Stimulated activated CD4-positive, alpha-beta T cell treated with anti-CD3 and anti-CD28 coated beads, Interleukin-15, amount 100 ng/mL, for 24 hours (primary cell): Measurements from ENCODE around the gene MDK.

Experiments used
- DNase-seq: peaks from one replicate; pipeline ENCODE4 v3.0.0-alpha.2; 2020

The MDK gene

GRCh38 chr11:46407635-46408034 is 26.2 kb downstream of the MDK start:
- DNase-seq = no peak

DNA sequence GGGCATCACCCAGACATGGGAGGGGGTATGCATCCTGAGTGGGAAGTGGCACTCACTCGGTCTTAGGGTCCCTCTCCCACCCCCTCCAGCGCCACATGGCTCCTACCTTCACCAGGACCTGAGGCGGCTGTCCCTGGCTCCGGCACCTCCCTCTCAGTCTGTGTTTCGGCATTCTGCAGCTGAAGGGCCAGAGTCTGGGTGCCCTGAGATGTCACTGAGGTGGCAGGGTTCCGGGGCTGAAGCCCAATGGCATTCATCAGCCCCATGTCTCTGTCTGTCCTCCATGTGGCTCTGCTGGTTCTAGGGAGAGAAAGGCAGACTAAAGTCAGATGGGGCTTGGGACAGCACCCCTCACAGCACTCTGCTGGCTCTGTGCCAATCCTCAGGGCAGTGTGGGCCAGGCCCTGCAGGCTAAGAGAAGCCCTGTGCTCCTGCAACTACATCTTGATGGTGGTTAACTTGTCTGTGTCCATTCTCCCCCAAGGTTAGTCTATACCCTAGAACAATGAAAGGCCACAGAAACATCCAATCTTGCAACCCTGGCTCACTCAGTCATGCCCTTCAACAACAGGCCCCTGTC is 27.0 kb downstream of the MDK start:
- no peak for DNase-seq

GRCh38 chr11:46410021-46410420 is 28.6 kb downstream of the MDK start:
- DNase-seq = no peak

DNA sequence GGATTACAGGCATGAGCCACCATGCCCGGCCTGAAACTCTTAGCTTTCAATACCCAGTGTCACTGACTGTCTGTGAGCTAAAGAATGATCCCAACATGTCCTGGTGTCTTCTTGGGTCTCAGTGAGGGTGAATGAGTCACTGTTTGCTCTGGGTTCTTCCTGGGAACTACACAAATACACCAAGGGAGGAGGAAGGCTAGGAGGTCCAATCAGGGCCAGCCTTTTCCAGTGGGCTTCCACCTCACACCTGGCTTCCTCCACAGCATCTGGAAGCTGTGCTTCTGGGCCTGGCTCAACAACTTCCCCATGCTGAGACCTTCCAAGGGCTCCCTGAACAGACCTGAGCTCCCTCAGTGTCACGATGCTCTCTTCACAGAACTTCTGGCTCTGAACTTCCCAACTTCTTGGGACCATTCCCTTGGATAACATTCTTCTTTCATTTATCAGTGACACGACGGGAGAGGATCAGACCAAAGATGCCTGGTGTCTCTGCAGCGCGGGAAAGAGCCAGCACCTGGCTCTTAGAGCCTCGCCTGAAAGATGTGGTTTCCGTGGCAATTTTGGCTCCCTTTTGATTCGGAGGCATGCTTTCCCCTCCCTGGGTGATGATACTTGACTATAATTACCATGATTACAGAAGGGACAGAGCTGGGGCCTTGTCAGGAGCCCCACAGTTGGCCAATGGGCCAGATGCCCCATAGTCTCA is 32.4 kb downstream of the MDK start:
- DNase-seq = no peak

GRCh38 chr11:46414466-46414796 is 33.0 kb downstream of the MDK start:
- no peak for DNase-seq

DNA sequence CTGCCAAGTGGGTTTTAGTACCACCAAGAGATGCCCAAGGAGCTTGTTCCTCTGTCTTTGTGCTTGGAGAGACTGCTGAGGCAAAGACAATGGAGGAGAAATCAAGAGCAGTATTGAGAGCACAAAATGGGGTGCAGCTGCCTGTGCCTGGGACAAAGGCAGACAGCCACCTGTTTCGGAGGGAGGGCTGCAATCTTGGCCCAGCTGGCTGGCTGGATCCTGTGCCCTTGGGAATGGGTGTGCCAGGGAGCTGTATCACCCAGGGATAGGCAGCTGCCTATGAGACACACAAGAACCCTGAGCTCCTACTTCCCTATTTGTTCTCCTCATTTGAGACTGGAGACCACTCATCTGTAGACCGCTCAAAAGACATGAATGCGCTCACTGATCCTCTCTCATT is 33.4 kb downstream of the MDK start:
- DNase-seq = no peak

GRCh38 chr11:46417711-46418110 is 36.2 kb downstream of the MDK start:
- DNase-seq = no peak

DNA sequence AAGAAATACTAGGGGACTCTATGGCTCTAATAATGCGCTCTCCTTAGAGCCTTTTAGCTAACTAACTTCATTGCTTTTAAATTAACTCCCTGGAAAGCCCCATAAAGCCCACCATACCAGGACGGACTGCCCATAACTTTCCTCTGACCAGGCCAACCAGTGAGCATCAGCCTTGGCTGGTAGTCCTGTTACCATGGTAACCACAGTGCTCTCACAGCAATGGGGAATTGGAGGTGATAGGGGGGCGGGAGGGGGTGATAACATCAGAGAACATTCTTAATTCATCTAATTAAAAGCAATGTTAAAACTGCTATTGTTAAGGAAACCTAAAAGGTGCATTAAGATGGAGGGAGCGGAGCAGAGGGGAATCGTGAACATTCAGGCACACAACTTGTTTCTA is 37.3 kb downstream of the MDK start:
- no peak for DNase-seq

DNA sequence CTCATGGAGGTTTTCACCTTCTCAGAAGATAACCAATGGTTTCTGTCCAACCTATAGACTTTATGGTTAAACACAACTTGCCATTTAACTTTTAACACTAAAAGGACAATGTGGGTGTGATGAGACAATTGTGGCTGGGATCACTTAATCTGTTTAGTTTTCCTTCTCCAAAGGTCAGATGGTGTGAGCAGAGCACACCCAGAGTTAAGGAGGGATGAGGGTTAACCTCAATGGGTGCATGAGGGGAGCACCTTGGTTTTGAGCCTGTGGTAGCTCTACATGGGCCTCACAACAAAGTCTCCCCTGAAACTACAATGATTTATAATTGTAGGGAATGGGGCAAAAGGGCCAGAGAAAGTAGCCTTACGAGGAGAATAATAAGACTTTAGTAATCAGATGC is 39.0 kb downstream of the MDK start:
- no peak for DNase-seq

DNA sequence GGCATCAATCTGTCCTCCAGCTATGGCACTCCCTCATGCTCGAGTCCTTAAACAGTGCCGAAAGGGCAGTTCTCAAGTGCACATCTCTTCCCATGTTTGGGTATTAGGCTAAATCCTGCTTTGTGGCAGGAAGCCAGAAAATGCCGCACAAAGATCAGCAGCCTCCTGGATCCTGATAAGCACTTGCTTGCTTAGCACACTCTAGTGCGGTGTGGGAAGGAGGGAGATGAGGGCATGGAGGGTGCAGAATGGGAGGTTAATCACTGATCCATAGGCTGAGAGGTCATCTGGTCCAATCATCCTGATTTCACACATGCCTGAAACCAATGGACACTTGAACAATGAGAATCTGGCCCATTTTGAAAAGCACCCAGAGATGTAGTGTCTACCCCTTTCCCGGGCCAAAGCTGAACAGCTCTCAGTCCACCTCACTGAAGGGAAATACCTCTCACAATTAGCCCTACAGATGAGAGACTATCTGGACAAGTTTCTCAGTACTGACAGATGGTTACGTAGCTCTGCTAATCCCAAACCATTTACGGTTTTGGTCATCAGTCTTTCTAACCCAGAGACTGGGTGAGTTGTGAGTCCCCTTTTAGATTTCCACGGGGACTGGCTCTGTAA is 39.9 kb downstream of the MDK start:
- no peak for DNase-seq

DNA sequence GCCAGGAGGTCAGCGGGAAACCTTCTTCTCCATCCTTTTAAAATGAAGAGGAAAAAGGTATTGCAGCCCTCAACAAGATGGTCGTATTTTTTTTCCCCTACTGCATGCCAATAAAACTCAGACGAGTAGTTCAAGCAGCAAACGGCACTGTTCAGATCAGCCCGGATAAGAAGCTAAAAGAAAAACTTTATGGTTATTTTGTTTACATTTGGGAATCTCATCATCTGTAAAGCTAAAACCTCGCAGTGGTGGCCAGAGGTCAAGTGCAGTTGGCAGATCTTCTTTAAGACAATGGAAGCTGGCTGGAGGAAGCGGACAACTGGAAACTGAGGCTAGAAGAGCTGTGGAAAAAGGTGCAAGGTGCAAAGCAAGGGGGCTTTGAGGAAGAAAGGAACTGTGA is 41.1 kb downstream of the MDK start:
- no peak for DNase-seq

DNA sequence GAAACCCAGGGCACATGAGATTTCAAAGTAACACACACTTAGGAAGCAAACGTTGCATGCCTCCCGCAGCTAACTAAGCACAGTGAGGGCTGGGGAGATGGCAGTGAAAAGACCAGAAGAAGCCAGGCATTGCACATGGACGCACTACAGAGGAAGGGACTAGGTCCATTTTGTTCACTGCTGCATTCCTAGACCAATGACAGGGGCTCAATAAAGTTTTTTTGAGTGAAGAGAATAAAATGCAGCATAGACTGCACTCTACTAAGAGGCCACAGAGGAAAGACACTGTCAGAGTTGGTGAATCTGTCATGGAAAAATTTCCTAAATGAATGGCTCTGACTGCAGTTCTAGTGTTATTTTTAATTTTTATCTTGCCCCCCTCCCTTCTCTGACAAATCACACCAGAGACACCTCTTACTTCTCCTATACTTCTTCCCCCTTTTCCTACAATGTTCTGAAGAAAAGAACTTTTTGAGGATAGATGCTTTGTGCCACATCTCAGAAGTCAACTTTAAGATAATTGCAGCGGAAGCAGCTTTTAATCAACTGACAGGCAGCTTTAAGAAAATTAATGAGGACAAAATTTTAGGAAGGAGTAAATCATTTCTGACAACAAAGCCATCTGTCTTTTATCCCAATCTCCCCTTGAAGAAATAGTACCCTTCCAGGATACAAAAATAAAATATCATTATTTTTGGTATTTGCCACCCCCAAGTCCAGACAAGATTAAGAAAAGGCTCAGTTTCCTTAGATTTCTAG is 44.9 kb downstream of the MDK start:
- no peak for DNase-seq

- DNase-seq = no peak
These were observed 45.9 kb downstream of the MDK start for GRCh38 chr11:46427364-46427763.

DNA sequence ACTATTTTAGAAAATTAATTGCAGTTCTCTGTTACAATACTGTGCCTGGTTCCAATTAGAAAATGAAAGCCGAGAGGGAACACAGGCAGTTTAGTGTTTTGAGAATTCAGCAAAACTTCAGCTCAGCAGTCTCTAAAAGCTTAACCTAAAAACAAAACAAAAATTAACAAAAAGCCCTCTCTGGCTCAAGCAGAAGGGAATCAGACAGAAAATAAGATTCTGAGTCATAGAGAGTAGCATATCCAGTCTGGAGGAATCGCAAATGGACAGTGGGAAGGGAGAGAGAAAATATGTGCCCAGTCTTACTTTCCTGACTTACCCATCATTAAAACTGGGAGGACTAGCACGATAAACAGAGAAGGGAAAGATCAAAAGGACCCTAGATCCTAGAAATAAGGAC is 48.2 kb downstream of the MDK start:
- no peak for DNase-seq

DNA sequence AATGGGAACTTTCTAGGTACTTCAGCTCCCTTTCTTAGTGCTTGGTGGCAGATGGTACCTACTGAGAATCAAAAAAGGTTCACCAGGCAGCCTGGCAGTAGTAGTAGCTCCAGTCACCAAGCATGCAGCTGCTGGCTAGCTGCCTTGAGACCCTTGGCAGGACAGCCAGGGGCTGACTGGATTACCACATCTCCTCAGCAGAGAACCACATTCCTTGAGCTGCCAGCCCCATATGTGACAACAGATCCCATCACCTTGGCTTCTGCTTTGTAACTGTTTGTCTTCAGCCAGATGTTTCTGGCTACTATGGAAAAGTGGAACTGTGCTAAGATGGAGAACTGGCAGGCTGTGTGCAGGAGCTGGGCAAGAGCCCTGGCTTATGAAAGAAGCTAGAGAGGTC is 49.7 kb downstream of the MDK start:
- no peak for DNase-seq
